Renal cortex interstitium (tissue), 11 donors: ENCODE results near the gene MYO7B. TPM values are rescaled to one million over a fixed set of nuclear protein-coding genes. Genes with fewer than 3 reads are reported as not detected.

Source experiments
- DNase-seq, 11 donors: peaks; one replicate each; pipeline ENCODE4 v3.0.0-alpha.2; 2013; ENCODE audit warnings: low read depth in 9 of 11, low spot score in 4 of 11; ENCODE audit errors: extremely low read depth in 1 of 11
- polyA plus RNA-seq, 3 donors: library from polyadenylated mRNA; unstranded; fragments of 120-200 nt; gene quantifications; one replicate each; pipeline ENCODE4 v1.2.1, GENCODE V29; 2013; ENCODE audit not compliant: insufficient read length in 3 of 3

MYO7B gene
- polyA plus RNA-seq, 3 donors = 20.6 to 33.3 (median 22.2) TPM

DNA sequence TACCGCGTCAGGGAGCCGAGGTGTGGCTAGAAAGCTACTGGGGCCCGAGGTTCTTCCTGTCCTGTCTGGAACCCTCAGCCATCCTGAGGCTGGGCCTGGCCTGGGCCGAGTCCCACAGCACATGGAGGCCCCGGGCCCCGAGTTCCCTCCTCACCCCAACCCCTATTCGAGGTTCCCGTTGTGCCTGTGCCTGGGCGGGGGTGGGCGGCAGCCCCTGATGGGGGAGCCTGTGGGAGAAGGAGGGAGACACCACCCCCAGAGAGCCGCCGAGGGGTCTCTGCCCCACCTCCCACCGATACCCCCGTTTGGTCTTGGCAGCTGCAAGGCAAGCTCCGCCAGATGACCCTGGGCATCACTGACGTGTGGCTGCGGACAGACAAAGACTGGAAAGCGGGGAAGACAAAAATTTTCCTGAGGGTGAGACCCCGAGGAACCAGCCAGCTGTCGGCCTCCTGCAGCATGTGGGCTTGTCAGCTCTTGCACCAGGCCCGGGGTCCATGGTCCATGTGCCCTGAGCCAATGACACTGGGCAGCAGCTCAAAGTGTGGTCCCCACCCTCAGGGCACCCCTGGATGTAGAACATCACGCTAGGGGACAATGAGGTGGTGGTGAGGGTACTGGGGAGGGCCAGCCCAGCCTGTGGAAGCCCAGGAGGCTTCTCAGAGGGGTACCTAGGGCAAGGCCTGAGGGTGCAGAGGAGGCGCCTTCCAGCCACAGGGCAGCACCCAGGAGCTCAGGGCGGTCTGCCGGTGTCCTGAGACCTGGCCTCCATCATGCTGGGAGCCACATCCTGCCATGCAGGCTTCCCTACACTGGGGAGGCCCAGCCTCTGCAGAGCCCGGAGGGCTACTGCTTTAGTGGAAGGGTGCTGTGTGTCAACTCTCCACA is 58.0 kb downstream of the MYO7B start:
- DNase-seq = no peak

DNA sequence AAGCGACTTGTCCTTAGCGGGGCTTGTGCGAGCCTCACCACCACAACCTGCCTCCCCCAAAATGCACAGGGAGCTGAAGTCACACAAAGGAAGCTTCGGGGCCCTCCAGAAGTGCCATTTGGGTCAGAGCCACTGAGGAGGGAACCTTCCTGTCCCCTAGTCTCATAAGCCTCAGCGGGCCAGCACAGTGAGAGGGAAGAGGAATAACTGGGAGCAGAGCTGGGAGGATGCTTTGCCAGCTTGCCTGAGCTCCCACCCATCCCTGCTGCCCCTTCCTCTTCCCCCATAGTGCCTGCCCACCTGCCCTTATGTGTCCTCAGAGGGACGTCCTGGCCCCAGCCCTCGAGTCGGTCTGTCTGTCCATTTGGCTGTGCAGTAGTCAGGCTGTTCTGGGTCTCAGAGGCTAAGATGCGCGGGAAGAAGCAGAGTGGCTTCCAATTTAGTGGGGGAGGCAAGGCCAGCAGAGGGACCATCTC is 58.7 kb downstream of the MYO7B start:
- DNase-seq = no peak

DNA sequence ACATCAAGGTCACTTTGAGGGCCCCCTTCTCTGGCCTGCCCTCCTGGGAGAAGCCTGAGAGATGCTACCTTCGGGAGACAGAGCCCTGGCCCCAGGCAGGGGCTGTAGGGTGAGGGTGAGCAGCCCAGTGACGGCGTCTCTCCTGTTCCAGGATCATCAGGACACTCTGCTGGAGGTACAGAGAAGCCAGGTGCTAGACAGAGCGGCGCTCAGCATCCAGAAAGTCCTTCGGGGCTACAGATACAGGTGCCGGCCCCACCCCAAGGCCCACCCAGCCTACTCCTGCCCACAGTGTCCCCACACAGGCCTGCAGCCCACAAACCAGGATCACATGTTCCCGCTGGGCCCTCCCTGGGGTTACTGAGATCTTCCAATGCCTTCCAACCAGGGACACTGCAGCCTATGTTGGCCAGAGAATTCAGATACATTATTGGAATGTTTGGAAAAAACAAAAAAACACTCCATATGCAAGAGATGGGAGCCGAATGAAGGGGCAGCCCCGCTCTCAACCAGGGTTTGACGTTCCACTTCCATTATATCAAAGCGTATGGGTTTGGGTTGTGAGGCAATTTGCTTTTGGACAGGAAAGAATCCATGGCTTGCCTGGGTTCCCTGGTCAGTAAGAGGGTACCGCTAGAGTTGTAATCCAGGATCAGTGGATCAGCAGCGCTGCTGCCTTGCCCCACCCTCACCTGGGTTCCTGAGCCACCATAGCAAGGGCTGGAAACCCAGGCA is 61.0 kb downstream of the MYO7B start:
- DNase-seq = no peak

DNA sequence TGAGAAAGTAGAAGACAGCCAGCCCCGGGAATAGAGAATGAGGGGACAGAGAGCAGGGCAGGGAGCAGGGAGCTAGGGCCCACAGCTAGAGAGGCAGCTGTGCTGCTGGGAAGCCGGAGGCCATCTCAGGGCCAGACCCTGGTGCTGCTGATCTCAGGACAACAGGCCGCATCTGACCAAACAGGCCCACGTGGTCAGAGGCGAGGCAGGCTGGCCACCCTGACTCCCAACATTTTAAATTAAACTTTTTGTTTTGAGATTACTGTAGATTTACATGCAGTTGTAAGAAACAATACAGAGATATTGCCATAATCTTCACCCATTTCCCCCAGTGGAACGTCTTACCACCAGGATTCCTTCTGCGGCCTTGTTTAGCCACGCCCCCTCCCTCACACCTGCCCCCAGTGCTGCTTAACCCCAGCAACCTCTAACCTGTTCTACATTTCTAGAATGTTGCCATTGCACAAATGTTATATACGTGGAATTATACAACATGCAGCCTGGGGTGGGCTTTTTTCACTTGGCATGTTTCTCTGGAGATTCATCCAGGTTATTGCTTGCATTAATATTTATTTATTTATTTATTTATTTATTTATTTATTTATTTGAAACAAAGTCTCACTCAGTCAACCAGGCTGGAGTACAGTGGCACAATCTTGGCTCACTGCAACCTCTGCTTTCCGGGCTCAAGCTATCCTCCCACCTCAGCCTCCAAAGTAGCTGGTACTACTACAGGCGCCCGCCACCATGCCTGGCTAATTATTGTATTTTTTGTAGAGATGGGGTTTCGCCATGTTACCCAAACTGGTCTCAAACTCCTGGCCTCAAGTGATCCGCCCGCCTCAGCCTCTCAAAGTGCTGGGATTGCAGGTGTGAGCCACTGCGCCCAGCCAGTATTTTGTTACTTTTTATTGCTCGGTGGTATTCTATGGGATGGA is 61.8 kb downstream of the MYO7B start:
- no peak for DNase-seq

DNA sequence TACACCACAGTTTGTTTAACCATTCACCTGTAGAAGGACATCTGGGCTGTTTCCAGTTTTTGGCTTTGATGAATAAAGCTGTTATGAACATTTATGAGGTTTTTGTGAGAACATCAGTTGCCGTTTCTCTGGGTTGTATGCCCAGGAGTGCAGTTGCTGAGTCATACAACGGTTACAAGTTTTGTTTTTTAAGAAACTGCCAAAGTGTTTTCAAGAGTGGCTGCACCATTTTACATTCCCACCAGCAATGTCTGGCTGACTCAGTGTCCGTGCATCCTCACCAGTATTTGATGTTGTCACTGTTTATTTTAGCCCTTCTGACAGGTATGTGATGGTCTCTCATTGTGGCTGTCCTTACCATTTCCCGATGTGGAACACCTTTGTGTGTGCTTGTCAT is 62.5 kb downstream of the MYO7B start:
- DNase-seq = no peak

DNA sequence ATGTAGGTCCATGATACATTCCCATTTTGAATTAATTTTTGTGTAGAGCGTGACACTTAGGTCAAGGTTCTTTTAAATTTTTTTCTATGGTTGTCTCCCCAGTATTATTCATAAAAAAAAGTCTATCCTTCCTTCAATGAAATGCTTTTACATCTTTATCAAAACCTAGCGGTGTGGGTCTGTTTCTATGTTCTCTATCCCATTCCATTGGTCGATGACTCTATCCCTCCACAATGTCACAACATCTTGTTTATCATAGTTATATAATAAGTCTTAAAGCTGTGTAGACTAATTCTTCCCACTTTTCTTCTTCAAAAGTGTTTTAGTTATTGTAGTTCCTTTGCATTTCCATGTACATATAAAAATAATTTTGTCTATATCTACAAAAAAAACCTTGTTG is 63.2 kb downstream of the MYO7B start:
- DNase-seq = no peak

DNA sequence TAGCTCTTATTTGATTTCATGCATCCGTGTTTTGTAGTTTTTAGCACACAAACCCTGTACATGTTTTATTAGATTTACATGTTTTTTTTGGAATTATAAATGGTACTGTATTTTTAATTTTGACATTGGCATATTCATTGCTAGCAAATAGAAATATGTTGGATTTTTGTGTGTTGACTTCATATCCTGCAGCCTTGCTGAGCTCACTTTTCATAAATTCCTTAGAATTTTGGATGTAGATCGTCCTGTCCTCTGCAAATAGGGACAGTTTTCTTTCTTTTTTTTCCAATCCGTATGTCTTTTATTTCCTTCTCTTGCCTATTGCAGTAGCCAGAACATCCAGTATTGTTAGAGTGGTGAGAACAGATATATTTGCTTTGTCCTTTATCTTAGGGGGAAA is 63.7 kb downstream of the MYO7B start:
- DNase-seq = no peak

DNA sequence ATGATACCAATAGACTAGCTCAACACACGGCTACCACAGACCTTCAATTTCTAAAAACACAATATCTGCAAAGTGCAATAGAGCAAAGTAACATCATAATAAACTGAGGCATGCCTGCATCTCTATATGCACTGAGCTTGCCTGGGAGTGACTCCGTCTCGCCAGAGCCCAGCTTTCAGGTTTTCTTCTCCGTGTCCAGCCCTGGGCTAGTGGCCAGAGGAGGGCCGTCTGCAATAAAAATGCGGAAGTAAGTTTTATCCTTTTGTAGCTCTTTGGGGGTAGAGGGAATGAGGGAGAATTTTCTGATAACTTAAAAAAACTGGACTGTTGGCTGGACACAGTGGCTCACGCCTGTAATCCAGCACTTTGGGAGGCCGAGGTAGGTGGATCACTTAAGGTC is 69.5 kb downstream of the MYO7B start:
- DNase-seq = no peak

DNA sequence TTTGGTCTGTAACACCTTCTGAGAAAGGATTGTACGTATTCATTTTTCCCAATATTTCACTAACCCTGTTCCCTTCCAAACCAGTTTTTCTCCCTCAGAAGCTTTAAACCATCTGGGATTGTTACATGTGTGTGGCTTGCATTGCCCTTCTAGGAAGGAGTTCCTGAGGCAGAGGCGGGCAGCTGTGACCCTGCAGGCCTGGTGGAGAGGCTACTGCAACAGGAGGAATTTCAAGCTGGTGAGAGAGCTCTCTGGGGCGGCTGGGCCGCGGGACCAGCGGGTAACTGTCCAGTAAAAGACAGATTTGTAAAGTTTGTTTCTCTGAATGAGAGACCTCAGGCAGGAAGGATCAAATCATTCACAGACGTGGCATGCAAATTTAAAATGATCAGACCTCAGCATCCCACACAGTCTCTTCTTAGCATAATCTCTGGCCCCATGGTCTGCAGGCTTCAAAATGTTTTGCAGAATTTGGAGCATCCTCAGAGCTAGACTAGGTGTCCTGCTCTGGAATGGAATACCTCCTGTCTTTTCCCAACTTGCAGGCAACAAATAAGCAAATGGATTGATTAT is 70.3 kb downstream of the MYO7B start:
- no peak for DNase-seq

DNA sequence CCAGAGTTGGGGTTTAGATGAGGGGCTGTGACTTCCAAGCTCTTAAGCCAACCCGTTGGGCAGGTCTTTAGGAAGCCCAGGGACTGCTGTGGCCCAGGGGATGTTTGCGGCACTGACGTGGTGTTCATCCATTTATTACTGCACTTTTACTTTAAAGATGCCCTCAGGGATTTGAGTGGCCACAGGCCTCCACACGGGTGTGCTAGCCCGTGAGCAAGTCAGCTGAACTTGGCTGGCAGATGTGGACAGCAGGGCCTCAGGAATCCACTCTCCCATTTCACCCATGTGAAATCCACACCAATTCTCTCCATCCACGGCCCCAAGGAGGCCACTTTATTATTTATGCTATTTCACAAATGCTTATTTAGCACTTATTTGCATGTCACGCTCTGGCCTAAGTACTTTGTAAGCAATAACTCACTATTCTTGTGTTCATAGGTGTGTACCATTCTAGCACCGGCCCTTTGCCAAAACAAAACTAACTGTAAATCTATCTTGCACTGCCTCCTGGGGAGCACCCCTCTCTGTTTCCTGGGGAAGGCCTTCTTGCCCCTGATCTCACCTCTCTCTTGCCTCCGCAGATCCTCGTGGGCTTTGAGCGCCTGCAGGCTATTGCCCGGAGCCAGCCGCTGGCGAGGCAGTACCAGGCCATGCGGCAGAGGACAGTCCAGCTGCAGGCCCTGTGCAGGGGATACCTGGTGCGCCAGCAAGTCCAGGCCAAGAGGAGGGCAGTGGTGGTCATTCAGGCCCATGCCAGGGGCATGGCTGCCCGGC is 71.3 kb downstream of the MYO7B start:
- no peak for DNase-seq

DNA sequence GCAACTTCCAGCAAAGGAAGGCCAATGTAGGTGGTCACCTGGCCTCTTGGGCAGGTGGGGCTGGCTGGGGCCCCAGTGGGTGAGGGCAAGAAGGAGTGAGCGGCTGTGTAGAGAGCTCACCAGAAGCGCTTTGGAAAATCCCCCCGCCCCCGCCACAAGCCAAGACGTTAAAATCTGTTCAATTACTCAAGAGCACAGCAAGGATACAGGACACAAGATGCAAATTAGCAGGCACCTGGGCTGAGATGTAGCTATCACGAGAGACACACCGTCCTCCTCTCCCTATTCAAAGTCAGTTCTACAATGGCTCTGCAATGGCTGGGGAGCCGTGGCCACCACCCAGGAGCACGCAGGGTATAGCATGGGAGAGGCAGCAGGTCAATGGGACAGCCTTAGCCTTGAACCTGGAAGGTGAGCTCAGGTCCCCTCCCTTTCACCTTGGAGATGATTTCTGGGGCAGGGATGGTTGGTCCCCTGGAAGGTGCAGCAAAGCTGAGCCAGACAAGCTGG is 72.0 kb downstream of the MYO7B start:
- no peak for DNase-seq

DNA sequence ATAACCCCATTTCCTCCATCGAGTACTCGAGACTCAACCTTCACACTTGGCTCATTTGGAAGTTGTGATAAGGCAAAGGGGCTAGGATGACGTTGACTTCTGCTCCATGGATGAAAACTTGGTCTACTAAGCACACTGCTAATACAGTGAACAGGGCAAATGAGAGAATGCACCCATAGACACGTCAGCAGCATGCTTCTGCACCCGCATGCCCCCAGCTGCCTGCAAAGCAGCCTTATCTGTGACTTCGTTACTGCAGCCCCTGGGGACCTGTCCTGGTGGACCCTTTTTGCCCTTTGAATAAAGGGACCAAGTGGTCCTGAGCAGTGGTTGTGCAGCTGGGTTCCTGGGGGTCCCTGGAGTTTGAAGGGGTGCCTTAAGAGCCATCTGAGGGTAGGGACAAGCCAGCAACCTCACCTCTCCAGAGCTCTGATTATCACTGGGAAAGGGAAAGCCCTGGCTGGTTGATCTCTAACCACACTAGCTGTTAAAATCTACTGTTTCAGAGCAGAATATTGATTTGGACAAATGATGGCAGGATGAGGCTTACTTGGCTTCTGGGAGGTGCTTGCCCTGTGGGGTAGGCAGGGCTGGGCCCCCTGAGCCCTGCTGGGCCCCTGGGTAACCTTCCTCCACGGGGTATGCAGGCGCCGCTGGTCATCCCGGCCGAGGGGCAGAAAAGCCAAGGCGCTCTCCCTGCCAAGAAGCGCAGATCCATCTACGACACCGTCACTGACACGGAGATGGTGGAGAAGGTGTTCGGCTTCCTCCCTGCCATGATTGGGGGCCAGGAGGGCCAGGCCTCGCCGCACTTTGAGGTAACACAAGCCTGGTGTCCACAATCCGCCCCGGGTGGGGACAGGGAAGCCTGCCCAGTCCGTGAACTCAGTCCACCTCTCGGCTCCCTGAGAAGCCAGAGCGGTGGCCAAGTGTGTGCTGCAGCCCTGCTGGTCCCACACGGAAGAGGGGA is 72.9 kb downstream of the MYO7B start:
- no peak for DNase-seq

DNA sequence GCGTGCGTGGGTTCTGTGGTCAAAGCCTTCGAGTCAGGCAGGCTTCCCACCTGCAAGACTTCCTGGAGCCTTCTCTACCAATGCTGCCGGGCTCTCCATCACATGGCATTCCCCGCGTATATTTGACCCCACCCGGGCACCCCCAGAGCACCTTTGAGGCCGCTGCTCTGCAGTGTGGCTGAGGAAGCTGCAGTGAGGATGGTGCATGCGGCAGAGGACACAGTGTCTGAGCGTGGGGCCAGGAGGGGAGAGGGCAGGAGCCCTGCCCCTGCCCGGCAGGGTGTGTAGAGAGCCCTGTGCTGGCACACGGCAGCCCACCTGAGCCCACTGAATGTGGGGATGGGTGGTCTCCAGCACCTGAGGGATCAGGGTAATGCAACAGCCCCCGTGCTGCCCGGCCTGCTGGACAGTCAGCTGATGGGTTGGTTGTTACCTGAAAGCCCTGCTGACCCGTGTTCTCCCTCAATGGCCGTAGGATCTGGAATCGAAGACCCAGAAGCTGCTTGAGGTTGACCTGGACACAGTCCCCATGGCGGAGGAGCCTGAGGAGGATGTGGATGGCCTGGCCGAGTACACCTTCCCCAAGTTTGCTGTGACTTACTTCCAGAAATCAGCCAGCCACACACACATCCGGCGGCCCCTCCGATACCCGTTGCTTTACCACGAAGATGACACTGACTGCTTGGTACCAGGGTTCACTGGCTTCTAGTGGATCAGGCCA is 73.7 kb downstream of the MYO7B start:
- no peak for DNase-seq

DNA sequence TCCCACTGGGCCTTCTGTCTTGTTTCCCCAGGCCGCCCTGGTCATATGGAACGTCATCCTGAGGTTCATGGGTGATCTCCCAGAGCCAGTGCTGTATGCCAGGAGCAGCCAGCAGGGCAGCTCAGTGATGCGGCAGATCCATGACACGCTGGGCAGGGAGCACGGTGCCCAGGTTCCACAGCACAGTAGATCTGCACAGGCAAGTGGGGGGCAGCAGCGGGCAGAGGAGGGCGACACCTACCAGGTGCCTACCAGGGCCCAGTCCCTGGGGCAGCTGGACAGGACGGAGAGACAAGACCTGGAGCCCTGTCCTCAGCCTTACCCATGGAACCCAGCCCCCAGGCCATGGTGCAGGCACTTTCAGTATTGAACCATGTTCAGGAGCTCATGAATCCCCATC is 74.3 kb downstream of the MYO7B start:
- no peak for DNase-seq

DNA sequence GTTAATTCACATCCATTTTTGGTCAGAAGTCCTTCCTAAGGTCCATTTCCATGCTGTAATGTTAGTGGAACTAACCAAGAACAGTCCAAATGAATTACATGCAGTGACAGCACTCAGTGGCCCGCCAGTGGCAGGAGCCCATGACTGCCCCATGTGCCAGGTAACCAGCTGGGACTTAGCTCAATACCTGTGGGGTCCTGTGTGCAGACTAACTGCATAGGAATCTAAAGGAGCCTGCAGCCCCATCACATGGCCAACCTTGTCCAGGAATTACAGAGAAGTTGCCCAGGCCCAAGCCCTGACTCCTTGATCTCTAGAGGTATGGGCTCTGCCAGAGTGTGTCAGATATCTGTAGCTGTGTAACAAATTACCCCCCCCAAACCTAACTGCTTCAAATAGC is 75.1 kb downstream of the MYO7B start:
- DNase-seq = no peak
